Measurements from ENCODE around the gene CDCA7. TPM values are rescaled to one million over a fixed set of nuclear protein-coding genes. Genes with fewer than 3 reads are reported as not detected.
A peak's percentile ranks its signal among the peaks of the same experiment; 100 is the strongest.
"Not testable (repeated sequence)": the region's sequence is repeated elsewhere in the genome, so short reads cannot be mapped to it uniquely, and the experiment has no call there.

The CDCA7 gene
- total RNA-seq, 1 experiment from 2014 or later = 64.9 TPM

GRCh38 chr2:173412628-173413027 lies 58.0 kb downstream of the CDCA7 start:
- no peak overlapping the region for H3K27ac ChIP-seq (ENCODE audit: low read depth, low read length, poor library complexity, severe bottlenecking)
- ChIA-PET POLR2A (ENCODE audit: low non-redundant PET) (no interaction called here), CTCF (no interaction called here)
- intact Hi-C loops (cut with micrococcal nuclease; ENCODE audit: unreplicated experiment) = no loop called here
- no peaks in the 10 kb centered on the region for H3K9me3 ChIP-seq (ENCODE audit: low read depth, low read length, poor library complexity, severe bottlenecking)
- no peak for TF ChIP-seq EZH2 (IDR thresholded peaks at IDR 0.05; ENCODE audit: borderline replicate concordance, low read depth, low read length, poor library complexity, severe bottlenecking)
- TF ChIP-seq CTCF (conservative IDR thresholded peaks at IDR 0.05; ENCODE audit: low read depth, low read length) = no peak
- H3K27me3 ChIP-seq (replicated peaks; ENCODE audit: insufficient read depth, low read depth, low read length, poor library complexity) = no peaks in the 10 kb centered on the region
- no peaks in the 10 kb centered on the region for H3K4me1 ChIP-seq (ENCODE audit: insufficient read depth, low read length, poor library complexity, severe bottlenecking)
- no TSS peak for BruUV-seq (replicated peaks)
- H3K36me3 ChIP-seq (ENCODE audit: insufficient read depth, low read length, poor library complexity, severe bottlenecking) = no peaks in the 10 kb centered on the region
- no peak overlapping the region for H3K4me3 ChIP-seq (ENCODE audit: low read depth, low read length, poor library complexity, severe bottlenecking)
- no peak for DNase-seq (ENCODE audit: low spot score)

DNA sequence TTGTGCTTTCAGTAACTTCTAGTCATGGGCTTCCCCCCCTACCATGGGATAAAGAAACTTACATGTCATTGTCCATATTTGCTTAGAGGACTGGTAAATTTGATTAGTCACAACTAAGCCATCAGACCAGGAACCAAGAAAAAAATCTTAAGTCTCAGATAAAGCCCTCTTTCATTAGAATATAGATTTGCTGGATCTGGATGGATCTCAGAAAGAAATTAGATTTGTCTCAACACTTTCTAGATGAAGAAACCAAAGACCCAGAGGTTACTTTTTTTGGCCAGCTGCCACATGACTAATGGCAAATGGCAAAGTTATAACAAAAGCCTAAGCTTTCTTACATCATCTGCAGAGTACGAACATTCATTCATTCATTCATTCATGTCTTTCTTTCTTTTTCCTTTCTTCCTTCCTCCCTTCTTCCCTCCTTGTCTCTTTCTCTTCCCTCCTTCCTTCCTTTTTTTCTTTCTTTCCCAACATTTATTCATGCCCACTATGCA lies 60.2 kb downstream of the CDCA7 start:
- ChIA-PET CTCF (no interaction called here), POLR2A (ENCODE audit: low non-redundant PET) (no interaction called here)
- Histone ChIP-seq H3K27ac (ENCODE audit: low read depth, low read length, poor library complexity, severe bottlenecking) (no peak overlapping the region), H3K36me3 (ENCODE audit: insufficient read depth, low read length, poor library complexity, severe bottlenecking) (no peaks in the 10 kb centered on the region), H3K27me3 (replicated peaks; ENCODE audit: insufficient read depth, low read depth, low read length, poor library complexity) (no peaks in the 10 kb centered on the region), H3K4me1 (ENCODE audit: insufficient read depth, low read length, poor library complexity, severe bottlenecking) (no peaks in the 10 kb centered on the region), H3K9me3 (ENCODE audit: low read depth, low read length, poor library complexity, severe bottlenecking) (no peaks in the 10 kb centered on the region), H3K4me3 (ENCODE audit: low read depth, low read length, poor library complexity, severe bottlenecking) (no peak overlapping the region)
- DNase-seq (ENCODE audit: low spot score) = peak; percentile 61
- BruUV-seq (replicated peaks) = no TSS peak
- intact Hi-C loops (cut with micrococcal nuclease; ENCODE audit: unreplicated experiment) = no loop called here
- TF ChIP-seq EZH2 (IDR thresholded peaks at IDR 0.05; ENCODE audit: borderline replicate concordance, low read depth, low read length, poor library complexity, severe bottlenecking) (no peak), CTCF (conservative IDR thresholded peaks at IDR 0.05; ENCODE audit: low read depth, low read length) (no peak)

- BruUV-seq (replicated peaks) = no TSS peak
- ChIA-PET POLR2A (ENCODE audit: low non-redundant PET) (interaction anchor here (0.7 kb wide), 1 partner anchor 14 kb away, joined by 3 read pairs; no protein-coding TSS in a partner anchor), CTCF (no interaction called here)
- Histone ChIP-seq H3K4me1 (ENCODE audit: insufficient read depth, low read length, poor library complexity, severe bottlenecking) (no peaks in the 10 kb centered on the region), H3K27ac (ENCODE audit: low read depth, low read length, poor library complexity, severe bottlenecking) (no peak overlapping the region), H3K9me3 (ENCODE audit: low read depth, low read length, poor library complexity, severe bottlenecking) (no peaks in the 10 kb centered on the region), H3K27me3 (replicated peaks; ENCODE audit: insufficient read depth, low read depth, low read length, poor library complexity) (no peaks in the 10 kb centered on the region), H3K36me3 (ENCODE audit: insufficient read depth, low read length, poor library complexity, severe bottlenecking) (no peaks in the 10 kb centered on the region), H3K4me3 (ENCODE audit: low read depth, low read length, poor library complexity, severe bottlenecking) (no peak overlapping the region)
- intact Hi-C loops (cut with micrococcal nuclease; ENCODE audit: unreplicated experiment) = no loop called here
- DNase-seq (ENCODE audit: low spot score) = no peak
- TF ChIP-seq CTCF (conservative IDR thresholded peaks at IDR 0.05; ENCODE audit: low read depth, low read length) = no peak
- no peak for TF ChIP-seq EZH2 (IDR thresholded peaks at IDR 0.05; ENCODE audit: borderline replicate concordance, low read depth, low read length, poor library complexity, severe bottlenecking)
Measured at GRCh38 chr2:173415431-173416381, 61.0 kb downstream of the CDCA7 start.

- H3K4me3 ChIP-seq (ENCODE audit: low read depth, low read length, poor library complexity, severe bottlenecking); H3K4me1 ChIP-seq (ENCODE audit: insufficient read depth, low read length, poor library complexity, severe bottlenecking); BruUV-seq (replicated peaks); H3K9me3 ChIP-seq (ENCODE audit: low read depth, low read length, poor library complexity, severe bottlenecking); intact Hi-C loops (cut with micrococcal nuclease; ENCODE audit: unreplicated experiment); DNase-seq (ENCODE audit: low spot score); CTCF ChIA-PET; H3K27ac ChIP-seq (ENCODE audit: low read depth, low read length, poor library complexity, severe bottlenecking); H3K36me3 ChIP-seq (ENCODE audit: insufficient read depth, low read length, poor library complexity, severe bottlenecking); H3K27me3 ChIP-seq (replicated peaks; ENCODE audit: insufficient read depth, low read depth, low read length, poor library complexity): not testable (repeated sequence)
- POLR2A ChIA-PET (ENCODE audit: low non-redundant PET) = interaction anchor here (0.7 kb wide), 1 partner anchor 13 kb away, joined by 3 read pairs; no protein-coding TSS in a partner anchor
Measured at GRCh38 chr2:173416415-173417152, 61.9 kb downstream of the CDCA7 start.
